ENCODE data around the gene HDDC3.
A peak's percentile ranks its signal among the peaks of the same experiment; 100 is the strongest.

HDDC3 gene

GRCh38 chr15:90960298-90961091 is 28.1 kb upstream of the HDDC3 start:
- Histone ChIP-seq H3K36me3 (ENCODE audit: control insufficient read depth, insufficient read depth, low read length) (peaks cover 2% of the 10 kb centered on the region), H4K5ac (ENCODE audit: low read length) (no peak overlapping the region), H3K79me1 (ENCODE audit: low read length) (peaks cover 2% of the 10 kb centered on the region), H3K18ac (ENCODE audit: low read length) (no peak overlapping the region), H3K4ac (ENCODE audit: low read depth, low read length) (no peak overlapping the region), H2BK15ac (replicated peaks; ENCODE audit: low read depth) (no peak overlapping the region), H3K23ac (ENCODE audit: low read length) (no peak overlapping the region), H3K56ac (ENCODE audit: low read length) (no peak overlapping the region), H3K27ac (ENCODE audit: low read depth, low read length) (no peak overlapping the region), H2BK120ac (ENCODE audit: low read depth, low read length) (no peak overlapping the region), H3K27me3 (ENCODE audit: insufficient read depth, low read length, poor library complexity) (no peaks in the 10 kb centered on the region), H3K9ac (ENCODE audit: low read length) (no peak overlapping the region), H4K8ac (ENCODE audit: low read depth, low read length) (no peak overlapping the region), H3K4me3 (ENCODE audit: low read length) (no peak overlapping the region), H2BK5ac (ENCODE audit: low read length) (no peak overlapping the region), H2AK5ac (ENCODE audit: low read length) (no peak overlapping the region), H3K79me2 (ENCODE audit: control insufficient read depth, insufficient read depth, low read length) (no peaks in the 10 kb centered on the region), H3K4me1 (ENCODE audit: control insufficient read depth, low read depth, low read length) (peaks cover 3% of the 10 kb centered on the region), H3K4me2 (ENCODE audit: low read length) (no peak overlapping the region)
- WGBS (ENCODE audit: extremely low coverage, insufficient coverage, low lambda C conversion rate): no CpG with 5 or more reads among the region's 20 CpGs
- DNase-seq: no peak

GRCh38 chr15:90959894-90960293 is 27.5 kb upstream of the HDDC3 start:
- Histone ChIP-seq H3K9ac (ENCODE audit: low read length) (no peak overlapping the region), H3K4me1 (ENCODE audit: control insufficient read depth, low read depth, low read length) (peaks cover 3% of the 10 kb centered on the region), H2BK15ac (replicated peaks; ENCODE audit: low read depth) (no peak overlapping the region), H2BK5ac (ENCODE audit: low read length) (no peak overlapping the region), H3K4ac (ENCODE audit: low read depth, low read length) (no peak overlapping the region), H2AK5ac (ENCODE audit: low read length) (no peak overlapping the region), H3K27ac (ENCODE audit: low read depth, low read length) (no peak overlapping the region), H3K4me3 (ENCODE audit: low read length) (no peak overlapping the region), H4K8ac (ENCODE audit: low read depth, low read length) (no peak overlapping the region), H3K18ac (ENCODE audit: low read length) (no peak overlapping the region), H3K36me3 (ENCODE audit: control insufficient read depth, insufficient read depth, low read length) (peaks cover 2% of the 10 kb centered on the region), H3K23ac (ENCODE audit: low read length) (no peak overlapping the region), H3K56ac (ENCODE audit: low read length) (no peak overlapping the region), H3K4me2 (ENCODE audit: low read length) (no peak overlapping the region), H2BK120ac (ENCODE audit: low read depth, low read length) (no peak overlapping the region), H4K5ac (ENCODE audit: low read length) (no peak overlapping the region), H3K79me2 (ENCODE audit: control insufficient read depth, insufficient read depth, low read length) (no peaks in the 10 kb centered on the region), H3K79me1 (ENCODE audit: low read length) (peaks cover 2% of the 10 kb centered on the region), H3K27me3 (ENCODE audit: insufficient read depth, low read length, poor library complexity) (no peaks in the 10 kb centered on the region)
- WGBS (ENCODE audit: extremely low coverage, insufficient coverage, low lambda C conversion rate): no CpG with 5 or more reads among the region's 5 CpGs
- no peak for DNase-seq

GRCh38 chr15:90959028-90959595 is 26.8 kb upstream of the HDDC3 start:
- Histone ChIP-seq H3K27ac (ENCODE audit: low read depth, low read length) (no peak overlapping the region), H3K9ac (ENCODE audit: low read length) (no peak overlapping the region), H3K4me1 (ENCODE audit: control insufficient read depth, low read depth, low read length) (peaks cover 3% of the 10 kb centered on the region), H3K79me1 (ENCODE audit: low read length) (peaks cover 2% of the 10 kb centered on the region), H3K4me3 (ENCODE audit: low read length) (no peak overlapping the region), H3K4me2 (ENCODE audit: low read length) (no peak overlapping the region), H3K36me3 (ENCODE audit: control insufficient read depth, insufficient read depth, low read length) (peaks cover 2% of the 10 kb centered on the region), H3K23ac (ENCODE audit: low read length) (no peak overlapping the region), H4K8ac (ENCODE audit: low read depth, low read length) (no peak overlapping the region), H2BK120ac (ENCODE audit: low read depth, low read length) (no peak overlapping the region), H4K5ac (ENCODE audit: low read length) (no peak overlapping the region), H2BK15ac (replicated peaks; ENCODE audit: low read depth) (no peak overlapping the region), H2BK5ac (ENCODE audit: low read length) (no peak overlapping the region), H3K27me3 (ENCODE audit: insufficient read depth, low read length, poor library complexity) (no peaks in the 10 kb centered on the region), H3K79me2 (ENCODE audit: control insufficient read depth, insufficient read depth, low read length) (no peaks in the 10 kb centered on the region), H3K56ac (ENCODE audit: low read length) (no peak overlapping the region), H3K18ac (ENCODE audit: low read length) (no peak overlapping the region), H3K4ac (ENCODE audit: low read depth, low read length) (no peak overlapping the region), H2AK5ac (ENCODE audit: low read length) (no peak overlapping the region)
- DNase-seq: no peak
- WGBS (ENCODE audit: extremely low coverage, insufficient coverage, low lambda C conversion rate): no CpG with 5 or more reads among the region's 8 CpGs

- Histone ChIP-seq H2BK5ac (ENCODE audit: low read length) (no peak overlapping the region), H4K5ac (ENCODE audit: low read length) (no peak overlapping the region), H3K79me1 (ENCODE audit: low read length) (peaks cover 2% of the 10 kb centered on the region), H3K4ac (ENCODE audit: low read depth, low read length) (no peak overlapping the region), H2AK5ac (ENCODE audit: low read length) (no peak overlapping the region), H3K4me2 (ENCODE audit: low read length) (no peak overlapping the region), H3K18ac (ENCODE audit: low read length) (no peak overlapping the region), H4K8ac (ENCODE audit: low read depth, low read length) (no peak overlapping the region), H2BK15ac (replicated peaks; ENCODE audit: low read depth) (no peak overlapping the region), H3K23ac (ENCODE audit: low read length) (peak overlapping the region; percentile 80), H3K27me3 (ENCODE audit: insufficient read depth, low read length, poor library complexity) (no peaks in the 10 kb centered on the region), H3K79me2 (ENCODE audit: control insufficient read depth, insufficient read depth, low read length) (no peaks in the 10 kb centered on the region), H3K36me3 (ENCODE audit: control insufficient read depth, insufficient read depth, low read length) (peaks cover 4% of the 10 kb centered on the region), H3K4me3 (ENCODE audit: low read length) (no peak overlapping the region), H3K4me1 (ENCODE audit: control insufficient read depth, low read depth, low read length) (peaks cover 3% of the 10 kb centered on the region), H2BK120ac (ENCODE audit: low read depth, low read length) (no peak overlapping the region), H3K27ac (ENCODE audit: low read depth, low read length) (no peak overlapping the region), H3K56ac (ENCODE audit: low read length) (peak overlapping the region; percentile 91), H3K9ac (ENCODE audit: low read length) (peak overlapping the region; percentile 40)
- no CpG with 5 or more reads among the region's 6 CpGs for WGBS (ENCODE audit: extremely low coverage, insufficient coverage, low lambda C conversion rate)
- DNase-seq: no peak
Observed at GRCh38 chr15:90957791-90958190, 25.4 kb upstream of the HDDC3 start.

- Histone ChIP-seq H3K36me3 (ENCODE audit: control insufficient read depth, insufficient read depth, low read length) (peaks cover 4% of the 10 kb centered on the region), H4K5ac (ENCODE audit: low read length) (no peak overlapping the region), H3K18ac (ENCODE audit: low read length) (peak overlapping the region; percentile 29), H3K56ac (ENCODE audit: low read length) (peak overlapping the region; percentile 91), H3K27ac (ENCODE audit: low read depth, low read length) (no peak overlapping the region), H3K23ac (ENCODE audit: low read length) (peak overlapping the region; percentile 94), H2BK120ac (ENCODE audit: low read depth, low read length) (no peak overlapping the region), H3K27me3 (ENCODE audit: insufficient read depth, low read length, poor library complexity) (no peaks in the 10 kb centered on the region), H3K79me1 (ENCODE audit: low read length) (peaks cover 2% of the 10 kb centered on the region), H4K8ac (ENCODE audit: low read depth, low read length) (no peak overlapping the region), H3K4me2 (ENCODE audit: low read length) (peak overlapping the region; percentile 90), H2BK15ac (replicated peaks; ENCODE audit: low read depth) (no peak overlapping the region), H3K4me1 (ENCODE audit: control insufficient read depth, low read depth, low read length) (peaks cover 3% of the 10 kb centered on the region), H3K9ac (ENCODE audit: low read length) (peak overlapping the region; percentile 85), H3K4me3 (ENCODE audit: low read length) (peak overlapping the region; percentile 54), H3K79me2 (ENCODE audit: control insufficient read depth, insufficient read depth, low read length) (no peaks in the 10 kb centered on the region), H2AK5ac (ENCODE audit: low read length) (no peak overlapping the region), H3K4ac (ENCODE audit: low read depth, low read length) (no peak overlapping the region), H2BK5ac (ENCODE audit: low read length) (no peak overlapping the region)
- WGBS (ENCODE audit: extremely low coverage, insufficient coverage, low lambda C conversion rate): no CpG with 5 or more reads among the region's 63 CpGs
- peak; percentile 42 for DNase-seq
Observed at GRCh38 chr15:90957031-90957790, 24.9 kb upstream of the HDDC3 start.

Measured in mesendoderm (in vitro differentiated cells).